HS-5 (cell line): Measurements from ENCODE around the gene GPR89B.
"Not testable (repeated sequence)": the region's sequence is repeated elsewhere in the genome, so short reads cannot be mapped to it uniquely, and the experiment has no call there.

Source experiments
- DNase-seq: peaks from one replicate; pipeline ENCODE4 v3.0.0-alpha.2; 2012; ENCODE audit warnings: low read depth

The GPR89B gene

DNA sequence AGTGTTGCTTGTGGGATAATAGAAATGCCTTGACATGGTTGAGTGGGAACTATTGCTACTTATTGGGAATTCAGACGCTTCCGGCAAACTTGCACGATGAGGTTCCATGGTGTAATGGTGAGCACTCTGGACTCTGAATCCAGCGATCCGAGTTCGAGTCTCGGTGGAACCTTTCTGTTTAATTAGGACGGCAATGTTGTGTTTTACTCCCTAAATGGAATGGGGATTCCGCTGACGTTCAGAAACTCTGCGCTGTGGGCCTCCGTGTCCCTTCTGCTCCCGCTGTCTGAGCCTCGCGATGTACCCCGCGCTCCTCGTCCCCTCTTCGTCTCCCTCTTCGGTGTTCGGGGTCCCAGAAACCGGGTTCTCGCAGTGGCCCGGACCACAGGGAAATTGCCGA, 104.5 kb downstream of the GPR89B start:
- not testable (repeated sequence) for DNase-seq

DNA sequence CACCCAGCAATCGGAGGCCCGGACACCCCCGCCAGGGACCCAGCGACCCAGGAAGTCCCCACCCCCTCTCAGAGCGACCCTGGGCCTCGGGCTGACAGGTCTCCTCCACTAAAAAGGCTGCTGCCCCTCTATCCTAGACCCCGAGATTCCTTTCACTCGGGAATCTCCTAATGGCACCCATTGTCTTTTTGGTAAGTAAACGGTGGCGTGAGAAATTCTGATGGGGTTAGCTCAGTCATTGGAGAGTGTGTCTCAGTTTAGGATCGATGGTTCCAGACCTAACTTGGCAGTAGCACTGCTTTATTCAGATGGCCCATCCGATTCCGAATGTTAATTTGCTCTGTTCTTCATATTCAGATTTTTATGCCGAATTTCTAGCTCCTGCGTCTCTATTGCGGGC, 104.9 kb downstream of the GPR89B start:
- not testable (repeated sequence) for DNase-seq

DNA sequence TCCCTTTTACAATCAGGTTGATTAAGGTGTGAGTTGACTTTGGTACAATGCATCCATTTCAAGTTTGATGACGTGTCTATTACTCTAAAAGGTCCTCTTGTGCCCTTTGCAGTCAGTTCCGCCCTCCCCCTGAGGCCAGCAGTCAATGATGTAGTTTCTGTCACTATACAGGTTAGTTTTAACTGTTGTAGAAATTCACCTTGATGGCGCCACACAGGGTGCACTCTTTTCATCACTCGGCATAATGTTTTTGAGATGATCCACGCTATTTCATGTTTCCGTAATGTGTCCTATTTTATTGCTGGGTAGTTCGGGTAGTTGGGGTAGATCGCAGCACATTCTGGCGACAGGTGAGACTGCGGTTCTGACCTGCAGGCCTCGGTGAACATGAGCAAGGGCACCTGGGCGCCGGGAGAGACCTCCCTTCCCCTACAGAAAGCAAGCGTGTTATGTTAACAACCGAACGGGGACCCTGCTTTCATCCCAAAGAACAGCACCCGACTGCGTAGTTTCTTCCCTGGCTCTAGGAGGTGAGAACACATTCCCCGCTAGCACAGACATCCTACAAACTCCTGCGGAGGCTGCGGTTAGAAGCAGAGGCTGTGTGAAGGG, 109.7 kb downstream of the GPR89B start:
- DNase-seq = not testable (repeated sequence)

DNA sequence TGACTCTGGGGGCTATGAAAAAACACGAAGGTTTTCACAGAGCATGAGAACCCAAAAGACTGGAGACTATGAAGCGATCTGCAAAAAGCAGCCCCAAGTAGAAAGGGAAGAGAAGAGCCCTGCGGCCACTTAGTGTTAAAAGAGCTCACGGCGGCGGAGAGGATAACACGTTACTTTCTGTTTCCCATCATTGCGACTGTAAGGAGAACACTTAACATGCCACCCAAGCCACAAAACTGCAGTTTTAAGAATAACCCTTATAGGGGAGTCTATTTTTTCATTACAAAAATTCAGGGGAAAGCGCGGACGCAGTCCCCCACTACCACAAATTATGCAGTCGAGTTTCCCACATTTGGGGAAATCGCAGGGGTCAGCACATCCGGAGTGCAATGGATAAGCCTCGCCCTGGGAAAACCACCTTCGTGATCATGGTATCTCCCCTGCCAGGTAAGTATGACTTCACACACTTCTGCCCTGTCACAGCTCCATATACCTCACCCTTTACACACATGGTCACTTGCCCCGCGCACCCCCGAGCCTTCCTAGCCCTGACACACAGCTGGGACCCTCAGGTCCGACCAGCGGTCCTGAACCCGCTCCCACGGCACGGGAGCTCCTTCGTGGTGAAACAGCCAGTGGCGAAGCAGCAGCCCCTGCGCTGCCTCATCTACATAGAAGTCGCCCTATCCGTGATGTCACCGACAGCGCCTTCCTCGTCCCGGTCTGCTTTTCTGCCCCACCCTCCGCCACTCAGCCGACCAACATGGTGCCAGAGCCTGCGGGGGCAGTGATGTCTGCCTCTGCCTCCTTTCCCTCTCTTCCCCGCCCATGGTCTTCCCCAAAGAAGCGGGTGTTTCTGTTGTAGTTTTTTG, 110.5 kb downstream of the GPR89B start:
- peak; percentile 70 for DNase-seq
